Endothelial cell (in vitro differentiated cells): ENCODE results near the gene ARHGAP26. TPM values are rescaled to one million over a fixed set of nuclear protein-coding genes. Genes with fewer than 3 reads are reported as not detected.

Source experiments
- DNase-seq: peaks from one replicate; pipeline ENCODE4 v3.0.0; 2021; ENCODE audit warnings: low spot score
- H3K27ac Mint-ChIP-seq: one replicate; pipeline ENCODE4 v1.8.0; 2021; ENCODE audit warnings: mixed read lengths, inconsistent platforms; ENCODE audit not compliant: unreplicated experiment
- H3K27me3 Mint-ChIP-seq: one replicate; pipeline ENCODE4 v1.8.0; 2021; ENCODE audit warnings: mild to moderate bottlenecking, moderate library complexity, mixed read lengths, inconsistent platforms; ENCODE audit not compliant: unreplicated experiment
- H3K36me3 Mint-ChIP-seq: one replicate; pipeline ENCODE4 v1.8.0; 2021; ENCODE audit warnings: mild to moderate bottlenecking, low read depth, mixed read lengths, inconsistent platforms; ENCODE audit not compliant: unreplicated experiment
- H3K4me1 Mint-ChIP-seq: one replicate; pipeline ENCODE4 v1.8.0; 2021; ENCODE audit warnings: mild to moderate bottlenecking, mixed read lengths, inconsistent platforms; ENCODE audit not compliant: unreplicated experiment
- H3K4me3 Mint-ChIP-seq: one replicate; pipeline ENCODE4 v1.8.0; 2021; ENCODE audit warnings: mild to moderate bottlenecking, mixed read lengths, inconsistent platforms; ENCODE audit not compliant: unreplicated experiment
- H3K9me3 Mint-ChIP-seq: one replicate; pipeline ENCODE4 v1.8.0; 2021; ENCODE audit warnings: mixed read lengths, inconsistent platforms; ENCODE audit not compliant: unreplicated experiment
- total RNA-seq: library from RNA; stranded (reverse); fragmentation: NEBNext Ultra II Directional; extraction: Animal tissue kit (Norgen Biotek cat#: 25700); gene quantifications from one replicate; pipeline ENCODE4 v1.2.1, GENCODE V29; 2021; ENCODE audit not compliant: unreplicated experiment
- TF ChIP-seq, protein P1 (sequence below): fragments of 200-600 bp; sonication (generic); IDR thresholded peaks from one replicate; pipeline ENCODE4 v1.5.0; 2021; ENCODE audit warnings: antibody characterized with exemption; ENCODE audit not compliant: unreplicated experiment

ARHGAP26 gene
- total RNA-seq, 1 donor from 2014 or later: 81.5 TPM

DNA sequence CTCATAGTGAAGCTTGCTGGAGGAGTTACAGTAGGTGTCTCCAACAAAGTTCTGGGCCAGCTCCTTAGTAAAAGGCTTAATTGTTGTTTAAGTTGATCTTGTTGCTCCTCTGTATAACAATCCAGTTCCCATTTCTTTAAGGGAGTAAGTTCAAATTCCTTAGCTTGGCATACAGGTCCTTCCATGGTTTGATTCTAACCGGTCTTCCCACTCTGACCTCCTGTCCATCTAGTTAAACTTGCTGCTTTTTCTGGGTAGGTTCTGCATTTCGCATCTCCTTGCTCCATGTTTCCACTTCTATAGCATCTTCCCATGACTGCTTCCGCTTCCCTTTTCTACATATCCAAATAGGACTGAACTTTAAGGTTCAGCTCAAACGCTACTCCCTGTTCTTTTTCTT, 95.5 kb downstream of the ARHGAP26 start:
- Mint-ChIP-seq H3K27me3 (peaks cover 8% of the 10 kb centered on the region), H3K4me1 (peaks cover 45% of the 10 kb centered on the region), H3K27ac (no peak overlapping the region), H3K36me3 (no peaks in the 10 kb centered on the region), H3K9me3 (no peaks in the 10 kb centered on the region), H3K4me3 (no peak overlapping the region)
- no peak for DNase-seq
- TF ChIP-seq, protein P1, sequence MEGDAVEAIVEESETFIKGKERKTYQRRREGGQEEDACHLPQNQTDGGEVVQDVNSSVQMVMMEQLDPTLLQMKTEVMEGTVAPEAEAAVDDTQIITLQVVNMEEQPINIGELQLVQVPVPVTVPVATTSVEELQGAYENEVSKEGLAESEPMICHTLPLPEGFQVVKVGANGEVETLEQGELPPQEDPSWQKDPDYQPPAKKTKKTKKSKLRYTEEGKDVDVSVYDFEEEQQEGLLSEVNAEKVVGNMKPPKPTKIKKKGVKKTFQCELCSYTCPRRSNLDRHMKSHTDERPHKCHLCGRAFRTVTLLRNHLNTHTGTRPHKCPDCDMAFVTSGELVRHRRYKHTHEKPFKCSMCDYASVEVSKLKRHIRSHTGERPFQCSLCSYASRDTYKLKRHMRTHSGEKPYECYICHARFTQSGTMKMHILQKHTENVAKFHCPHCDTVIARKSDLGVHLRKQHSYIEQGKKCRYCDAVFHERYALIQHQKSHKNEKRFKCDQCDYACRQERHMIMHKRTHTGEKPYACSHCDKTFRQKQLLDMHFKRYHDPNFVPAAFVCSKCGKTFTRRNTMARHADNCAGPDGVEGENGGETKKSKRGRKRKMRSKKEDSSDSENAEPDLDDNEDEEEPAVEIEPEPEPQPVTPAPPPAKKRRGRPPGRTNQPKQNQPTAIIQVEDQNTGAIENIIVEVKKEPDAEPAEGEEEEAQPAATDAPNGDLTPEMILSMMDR: no peak

DNA sequence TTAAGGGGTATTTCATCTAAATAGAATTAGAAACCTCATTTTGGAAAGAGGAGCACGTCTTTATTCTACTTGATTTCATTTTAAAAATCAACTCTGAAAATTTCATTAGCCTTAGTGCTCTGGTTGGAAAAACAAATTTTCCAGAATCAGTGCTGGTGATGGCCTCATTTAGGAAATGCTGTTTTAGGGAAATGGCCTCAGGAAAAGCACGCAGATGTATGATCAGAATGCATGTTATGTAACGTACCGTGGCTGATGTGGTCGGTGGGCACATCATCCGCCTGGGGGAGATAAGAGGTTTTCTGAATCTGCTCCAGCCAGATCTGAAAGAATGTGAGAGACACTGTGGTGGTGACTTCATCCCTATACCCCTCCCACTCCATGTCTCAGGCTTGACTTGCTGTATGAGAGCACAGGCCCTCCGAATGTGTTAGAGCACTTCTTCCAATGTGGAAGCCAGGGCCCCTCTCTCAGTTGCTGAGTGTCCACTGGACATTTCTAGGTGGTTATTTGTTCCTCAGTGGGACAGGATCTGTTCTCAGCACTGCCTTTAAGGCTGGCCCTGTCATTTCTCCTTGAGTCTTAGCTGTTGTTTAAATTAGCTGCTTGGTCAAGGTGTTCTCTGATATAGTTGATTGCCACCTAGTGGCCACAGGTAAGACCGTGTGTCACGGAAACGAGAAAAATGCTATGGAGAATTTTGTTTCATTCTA, 96.5 kb downstream of the ARHGAP26 start:
- peak overlapping the region; percentile 59 for H3K27ac Mint-ChIP-seq

DNA sequence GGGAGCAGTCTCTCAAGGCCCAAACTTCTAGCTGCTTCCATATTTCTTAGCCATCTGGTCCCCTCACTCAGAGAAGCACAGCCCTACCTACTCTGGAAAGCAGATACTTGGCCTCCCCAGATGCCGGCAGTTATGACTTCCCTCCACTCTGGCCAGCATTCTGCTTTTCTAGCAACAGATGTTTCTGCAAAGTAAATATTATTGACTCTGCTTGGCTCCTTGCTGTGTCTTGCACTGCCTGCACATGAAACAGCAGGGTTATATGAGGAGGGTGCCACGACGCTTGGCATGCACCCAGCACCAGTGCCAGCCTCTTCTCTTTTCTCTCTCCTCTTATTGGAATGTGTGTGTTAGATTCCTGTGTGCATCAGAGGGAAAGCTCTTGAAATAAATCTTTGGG, 99.7 kb downstream of the ARHGAP26 start:
- TF ChIP-seq, protein P1: no peak
- DNase-seq: no peak
- Mint-ChIP-seq H3K27me3 (peaks cover 8% of the 10 kb centered on the region), H3K9me3 (no peaks in the 10 kb centered on the region), H3K27ac (no peak overlapping the region), H3K4me3 (no peak overlapping the region), H3K36me3 (no peaks in the 10 kb centered on the region), H3K4me1 (peaks cover 72% of the 10 kb centered on the region)

More for the DNA sequence above, 96.5 kb downstream of the ARHGAP26 start:
- no peaks in the 10 kb centered on the region for H3K36me3 Mint-ChIP-seq
- TF ChIP-seq, protein P1: peak; percentile 69
- peaks cover 10% of the 10 kb centered on the region for H3K27me3 Mint-ChIP-seq
- H3K9me3 Mint-ChIP-seq: no peaks in the 10 kb centered on the region
- no peak overlapping the region for H3K4me3 Mint-ChIP-seq
- DNase-seq: peak; percentile 22
- H3K4me1 Mint-ChIP-seq: peaks cover 54% of the 10 kb centered on the region

DNA sequence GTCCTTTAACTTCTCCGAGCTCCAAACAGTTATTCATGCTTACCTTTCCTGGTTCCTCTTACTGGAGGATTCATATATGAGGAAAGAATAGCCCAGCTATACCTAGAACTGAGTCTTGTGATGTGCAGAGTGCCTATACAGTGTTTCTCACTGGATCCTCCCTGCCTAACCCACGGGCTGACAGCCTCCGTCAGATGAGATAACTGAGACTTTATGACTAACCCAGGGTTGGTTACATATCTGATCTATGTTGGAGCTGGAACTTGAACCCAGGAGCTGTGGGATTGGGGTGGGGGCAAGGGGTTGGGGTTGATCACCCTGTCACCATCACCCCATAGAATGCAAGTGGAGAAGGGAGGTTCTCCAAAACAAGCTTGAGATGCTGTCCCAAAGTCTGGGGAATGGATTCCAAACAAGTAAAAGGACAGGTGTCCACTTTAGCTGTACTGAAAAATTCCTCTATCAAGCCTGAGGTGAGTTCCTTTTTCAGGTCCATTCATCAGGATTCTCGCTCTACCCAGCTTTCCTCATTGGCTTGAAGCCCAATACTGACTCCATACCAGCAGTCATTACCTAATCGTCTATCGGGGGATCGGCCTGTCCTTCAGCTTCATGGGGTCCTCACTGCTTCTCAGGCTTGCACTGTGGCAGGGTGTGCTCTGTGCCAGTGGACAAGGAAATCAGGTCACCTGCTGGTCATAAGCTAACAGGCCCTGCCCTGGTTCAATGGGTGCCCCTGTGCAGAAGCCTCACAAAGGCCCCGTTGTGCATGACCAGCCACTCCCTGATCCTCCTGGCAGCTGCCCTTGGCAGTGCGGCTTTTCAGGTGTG, 100.6 kb downstream of the ARHGAP26 start:
- H3K36me3 Mint-ChIP-seq: peaks cover 5% of the 10 kb centered on the region
- H3K9me3 Mint-ChIP-seq: no peaks in the 10 kb centered on the region
- H3K4me1 Mint-ChIP-seq: peaks cover 70% of the 10 kb centered on the region
- H3K4me3 Mint-ChIP-seq: no peak overlapping the region
- H3K27me3 Mint-ChIP-seq: peaks cover 7% of the 10 kb centered on the region
- DNase-seq: no peak
- TF ChIP-seq, protein P1: no peak
- no peak overlapping the region for H3K27ac Mint-ChIP-seq
